Small intestine (tissue), 7 donors: ENCODE measurements around the gene CTNNAL1. TPM values are rescaled to one million over a fixed set of nuclear protein-coding genes. Genes with fewer than 3 reads are reported as not detected.

Experiments used
- DNase-seq, 2 donors: peaks; one replicate each; pipeline versions ENCODE4 v3.0.0 to v3.0.0-alpha.2; 2013
- FAIRE-seq: peaks from 2 replicates; lab custom pipeline; 2012; peaks lifted over from hg19 to GRCh38; lab: Jason Lieb, UNC
- H3K27ac ChIP-seq, 3 donors: one replicate each; pipeline ENCODE4 v1.5.1; 2013; ENCODE audit warnings: low read length in 2 of 3, mild to moderate bottlenecking in 2 of 3, control low read depth in 1 of 3, inconsistent platforms in 1 of 3, low read depth in 1 of 3, moderate library complexity in 1 of 3
- H3K27me3 ChIP-seq, 3 donors: one replicate each; pipeline ENCODE4 v1.6.1; 2013; ENCODE audit warnings: low read length in 3 of 3, inconsistent platforms in 1 of 3; ENCODE audit not compliant: control insufficient read depth in 3 of 3, insufficient read depth in 3 of 3
- H3K36me3 ChIP-seq, 3 donors: one replicate each; pipeline ENCODE4 v1.6.1; 2013; ENCODE audit warnings: low read length in 3 of 3, inconsistent platforms in 1 of 3, low read depth in 1 of 3, mild to moderate bottlenecking in 1 of 3, moderate library complexity in 1 of 3; ENCODE audit not compliant: control insufficient read depth in 3 of 3, insufficient read depth in 2 of 3
- H3K4me1 ChIP-seq, 3 donors: one replicate each; pipeline ENCODE4 v1.6.1; 2013; ENCODE audit warnings: low read length in 2 of 3, inconsistent platforms in 1 of 3, low read depth in 1 of 3, mild to moderate bottlenecking in 1 of 3, moderate library complexity in 1 of 3; ENCODE audit not compliant: control insufficient read depth in 3 of 3, insufficient read depth in 2 of 3
- H3K4me3 ChIP-seq, 3 donors: one replicate each; pipeline ENCODE4 v1.5.1; 2013; ENCODE audit warnings: low read length in 3 of 3, control low read depth in 1 of 3, inconsistent platforms in 1 of 3, low read depth in 1 of 3, mild to moderate bottlenecking in 1 of 3, moderate library complexity in 1 of 3
- H3K9me3 ChIP-seq, 2 donors: one replicate each; pipeline ENCODE4 v1.6.1; 2013; ENCODE audit warnings: low read depth in 1 of 2, low read length in 1 of 2; ENCODE audit not compliant: control insufficient read depth in 2 of 2, insufficient read depth in 1 of 2
- WGBS, 3 donors: extraction: QIAGEN DNeasy Blood & Tissue Kit; methylation state at CpG; one replicate each; pipeline ENCODE4 v1.1.7; 2013; 5-methylcytosine and 5-hydroxymethylcytosine counted together
- polyA plus RNA-seq, 4 donors: library from polyadenylated mRNA; stranded (reverse) in 3 of 4; unstranded in 1 of 4; fragments of 200-250 nt in 3 of 4; fragments of 120-200 nt in 1 of 4; gene quantifications; one replicate each; pipeline versions ENCODE4 v1.2.1 to v1.2.3, GENCODE V29; 2013
- donor health status: healthy with polysubstance abuse.
- donor health status: control.
- donor health status: control.
- donor health status: Bipolar disorder and iron deficiency.
- donor health status: healthy.

The CTNNAL1 gene
- polyA plus RNA-seq, 4 donors = 7.8 to 26.6 (median 20.8) TPM

- FAIRE-seq = no peak
Observed at GRCh38 chr9:109035684-109036423, 22.6 kb upstream of the CTNNAL1 start.

GRCh38 chr9:109033941-109034700, 20.8 kb upstream of the CTNNAL1 start:
- Histone ChIP-seq H3K36me3 (peaks cover 2 to 30% (median 13%) of the 10 kb centered on the region in 3 donors), H3K27ac (no peak overlapping the region)

More at GRCh38 chr9:109035684-109036423, 22.6 kb upstream of the CTNNAL1 start:
- peak in 1 of 2 donors; percentile 32 for DNase-seq
- no peak overlapping the region for H3K27ac ChIP-seq
- H3K36me3 ChIP-seq = peaks cover 2 to 30% (median 12%) of the 10 kb centered on the region in 3 donors
- H3K9me3 ChIP-seq = no peaks in the 10 kb centered on the region
- H3K27me3 ChIP-seq = no peaks in the 10 kb centered on the region
- H3K4me3 ChIP-seq = no peak overlapping the region
- H3K4me1 ChIP-seq = peaks cover 0 to 2% (median 2%) of the 10 kb centered on the region in 3 donors
- WGBS, 3 donors = 46 to 69% (median 47%) methylated on average over 2 of the region's 2 CpGs

GRCh38 chr9:109031241-109031640, 17.9 kb upstream of the CTNNAL1 start:
- no peak for DNase-seq
- Histone ChIP-seq H3K4me3 (no peak overlapping the region), H3K27ac (no peak overlapping the region), H3K4me1 (peaks cover 0 to 2% (median 0%) of the 10 kb centered on the region in 3 donors), H3K9me3 (no peaks in the 10 kb centered on the region), H3K36me3 (peaks cover 2 to 42% (median 13%) of the 10 kb centered on the region in 3 donors), H3K27me3 (no peaks in the 10 kb centered on the region)
- no peak for FAIRE-seq
- WGBS, 3 donors = 88 to 94% (median 93%) methylated on average over 3 of the region's 3 CpGs

More at GRCh38 chr9:109033941-109034700, 20.8 kb upstream of the CTNNAL1 start:
- 85 to 97% (median 95%) methylated on average over 6 of the region's 6 CpGs for WGBS, 3 donors
- Histone ChIP-seq H3K4me1 (peaks cover 0 to 2% (median 2%) of the 10 kb centered on the region in 3 donors), H3K27me3 (no peaks in the 10 kb centered on the region), H3K9me3 (no peaks in the 10 kb centered on the region), H3K4me3 (no peak overlapping the region)
- DNase-seq (no peak), FAIRE-seq (no peak)

- WGBS, 3 donors = 91 to 97% (median 95%) methylated on average over 4 of the region's 4 CpGs
- Histone ChIP-seq H3K4me3 (no peak overlapping the region), H3K27me3 (no peaks in the 10 kb centered on the region), H3K9me3 (no peaks in the 10 kb centered on the region), H3K27ac (no peak overlapping the region), H3K36me3 (peaks cover 2 to 37% (median 13%) of the 10 kb centered on the region in 3 donors), H3K4me1 (no peaks in the 10 kb centered on the region)
- no peak for DNase-seq
- FAIRE-seq = no peak
Observed at GRCh38 chr9:109030426-109030825, 17.1 kb upstream of the CTNNAL1 start.

GRCh38 chr9:109028457-109028856, 15.2 kb upstream of the CTNNAL1 start:
- Histone ChIP-seq H3K27ac (no peak overlapping the region), H3K27me3 (no peaks in the 10 kb centered on the region), H3K36me3 (peaks cover 0 to 33% (median 15%) of the 10 kb centered on the region in 3 donors), H3K9me3 (no peaks in the 10 kb centered on the region), H3K4me3 (no peak overlapping the region), H3K4me1 (no peaks in the 10 kb centered on the region)
- FAIRE-seq (no peak), DNase-seq (no peak)
- WGBS, 3 donors = 94 to 97% (median 95%) methylated on average over 4 of the region's 4 CpGs

GRCh38 chr9:109027176-109027575, 13.9 kb upstream of the CTNNAL1 start:
- DNase-seq = no peak
- H3K27ac ChIP-seq = no peak overlapping the region
- 66 to 82% (median 68%) methylated on average over 2 of the region's 2 CpGs for WGBS, 3 donors

GRCh38 chr9:109026306-109026705, 13.0 kb upstream of the CTNNAL1 start:
- H3K9me3 ChIP-seq = no peaks in the 10 kb centered on the region
- H3K4me3 ChIP-seq = no peak overlapping the region
- WGBS, 3 donors = 76 to 90% (median 87%) methylated on average over 7 of the region's 7 CpGs
- H3K27me3 ChIP-seq = no peaks in the 10 kb centered on the region
- H3K36me3 ChIP-seq = peaks cover 0 to 25% (median 10%) of the 10 kb centered on the region in 3 donors
- no peak overlapping the region for H3K27ac ChIP-seq
- H3K4me1 ChIP-seq = no peaks in the 10 kb centered on the region
- FAIRE-seq = no peak
- DNase-seq = no peak

More at GRCh38 chr9:109027176-109027575, 13.9 kb upstream of the CTNNAL1 start:
- FAIRE-seq = no peak
- Histone ChIP-seq H3K4me3 (no peak overlapping the region), H3K4me1 (no peaks in the 10 kb centered on the region), H3K9me3 (no peaks in the 10 kb centered on the region), H3K36me3 (peaks cover 0 to 23% (median 10%) of the 10 kb centered on the region in 3 donors), H3K27me3 (no peaks in the 10 kb centered on the region)

GRCh38 chr9:109022873-109023272, 9.6 kb upstream of the CTNNAL1 start:
- Histone ChIP-seq H3K4me1 (no peaks in the 10 kb centered on the region), H3K4me3 (no peak overlapping the region), H3K9me3 (no peaks in the 10 kb centered on the region), H3K36me3 (peaks cover 0 to 30% (median 15%) of the 10 kb centered on the region in 3 donors), H3K27ac (no peak overlapping the region), H3K27me3 (no peaks in the 10 kb centered on the region)
- DNase-seq = no peak
- no peak for FAIRE-seq
